Activated CD8-positive, alpha-beta memory T cell treated with anti-CD3 and anti-CD28 coated beads, Interleukin-2, amount 50 U/mL, for 48 hours (primary cell): ENCODE measurements around the gene AKR1B1.
"Not testable (repeated sequence)": the region's sequence is repeated elsewhere in the genome, so short reads cannot be mapped to it uniquely, and the experiment has no call there.

ENCODE experiments used
- DNase-seq: peaks from one replicate; pipeline ENCODE4 v3.0.0-alpha.2; 2020

The AKR1B1 gene

DNA sequence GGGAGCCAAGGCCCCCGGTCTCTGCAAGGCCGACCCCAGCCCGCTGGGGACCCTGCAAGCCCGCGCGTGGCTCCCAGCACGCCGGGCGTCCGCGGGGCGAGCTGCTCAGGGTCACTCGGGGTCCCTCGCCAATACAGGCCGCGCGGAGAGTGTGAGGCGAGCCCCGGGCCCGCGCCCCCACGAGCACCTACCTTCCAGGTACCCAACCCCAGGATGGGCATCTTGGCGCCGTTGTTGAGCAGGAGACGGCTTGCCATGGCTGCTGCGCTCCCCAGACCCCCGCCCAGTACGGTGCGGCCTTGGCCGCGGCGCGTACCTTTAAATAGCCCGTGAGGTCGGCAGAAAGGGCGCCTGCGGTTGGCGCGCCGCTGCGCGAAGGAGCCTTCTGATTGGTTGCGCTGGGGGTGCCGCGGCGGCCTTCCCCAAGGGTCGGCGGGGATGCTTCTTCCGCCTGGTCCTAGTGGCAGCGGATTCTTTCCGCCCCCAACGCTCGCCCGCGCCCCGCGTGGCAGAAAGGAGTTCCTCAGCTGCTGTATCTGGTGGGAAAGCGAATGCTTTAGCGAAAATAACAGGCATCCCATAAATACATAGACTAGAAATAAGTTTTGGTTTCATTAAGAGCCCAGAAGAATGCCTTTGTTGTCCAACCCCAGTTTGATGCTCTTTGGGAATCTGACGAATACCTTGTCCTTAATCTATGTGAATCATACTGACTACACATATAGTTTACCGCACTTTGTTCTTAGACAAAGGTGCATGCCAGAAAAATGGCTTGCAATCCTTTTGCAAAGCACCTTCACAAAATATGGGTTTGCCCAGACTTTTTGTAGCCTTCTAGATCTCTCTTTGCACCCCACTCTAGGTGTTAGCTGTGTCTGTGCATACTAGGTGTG lies at the start of gene AKR1B1:
AKR1B1 (minus strand) TSS at position 295 of the 893 bp plus-strand sequence; CDS start at position 257, 38 bp downstream.
- peak; percentile 93 for DNase-seq

DNA sequence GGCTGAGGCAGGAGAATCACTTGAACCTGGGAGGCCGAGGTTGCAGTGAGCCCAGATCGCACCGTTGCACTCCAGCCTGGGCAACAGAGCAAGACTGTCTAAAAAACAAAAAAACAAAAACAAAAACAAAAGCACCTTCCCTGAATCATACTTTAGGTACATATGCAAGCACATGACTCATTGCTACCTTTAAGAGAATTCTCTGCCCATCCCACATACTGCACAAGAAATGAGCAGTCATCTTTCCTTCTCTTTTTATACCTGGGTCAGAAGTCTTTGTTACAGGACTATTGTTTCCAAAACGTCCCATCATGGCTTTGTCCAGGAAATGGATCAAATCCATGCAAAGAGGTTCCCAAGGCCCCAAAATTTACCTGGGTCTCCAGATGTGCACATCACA lies 47.0 kb upstream of the AKR1B1 start:
- no peak for DNase-seq

DNA sequence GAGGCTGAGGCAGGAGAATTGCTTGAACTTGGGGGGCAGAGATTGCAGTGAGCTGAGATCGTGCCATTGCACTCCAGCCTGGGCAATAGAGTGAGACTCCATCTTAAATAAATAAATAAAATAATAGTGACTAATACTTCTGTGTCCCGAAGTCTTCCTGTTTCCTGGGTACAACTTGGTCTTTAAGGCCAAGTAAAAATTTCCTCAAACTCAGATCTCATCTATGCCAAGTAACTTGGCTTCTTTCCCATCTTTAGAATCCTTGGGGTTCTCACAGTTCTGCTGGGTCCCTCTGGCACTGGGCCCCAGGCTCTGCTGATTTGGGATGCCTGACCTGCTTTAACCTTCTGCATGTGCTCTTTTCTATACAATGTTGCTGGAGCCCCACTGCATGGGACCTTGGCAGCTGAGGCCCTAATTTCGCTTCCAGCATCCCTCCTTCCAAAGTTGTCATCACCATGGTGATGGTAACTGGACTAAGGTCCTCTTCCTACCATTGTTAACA lies 45.8 kb upstream of the AKR1B1 start:
- no peak for DNase-seq

DNA sequence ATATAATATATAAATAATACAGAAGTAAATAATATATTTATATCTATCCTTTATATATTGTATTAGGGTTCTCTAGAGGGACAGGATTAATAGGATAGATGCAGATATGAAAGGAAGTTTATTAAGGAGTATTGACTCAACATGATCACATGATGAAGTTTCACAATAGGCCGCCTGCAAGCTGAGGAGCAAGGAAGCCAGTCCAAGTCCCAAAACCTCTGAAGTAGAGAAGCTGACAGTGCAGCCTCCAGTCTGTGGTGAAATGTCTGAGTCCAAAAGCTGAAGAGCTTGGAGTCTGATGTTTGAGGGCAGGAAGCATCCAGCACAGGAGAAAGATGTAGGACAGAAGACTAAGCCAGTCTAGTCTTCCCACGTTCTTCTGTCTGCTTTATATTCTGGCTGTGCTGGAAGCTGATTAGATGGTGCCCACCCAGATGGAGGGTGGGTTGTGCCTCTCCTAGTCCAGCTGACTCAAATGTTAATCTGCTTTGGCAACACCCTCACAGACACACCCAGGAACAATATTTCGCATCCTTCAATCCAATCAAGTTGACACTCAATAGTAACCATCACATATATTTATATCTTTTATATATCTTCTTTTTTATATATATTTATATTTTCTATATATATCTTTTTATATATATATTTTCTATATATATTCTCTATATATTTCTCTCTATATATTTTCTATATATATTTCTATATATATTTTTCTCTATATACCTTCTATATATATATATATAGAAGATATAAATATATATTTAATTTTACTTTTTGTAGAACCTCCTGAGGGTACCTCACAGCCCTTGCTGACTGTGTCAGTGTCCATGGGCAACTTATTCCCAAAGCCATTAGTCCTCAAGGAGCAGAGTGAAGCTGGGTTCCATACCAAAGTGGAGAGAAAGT lies 43.8 kb upstream of the AKR1B1 start:
- no peak for DNase-seq

DNA sequence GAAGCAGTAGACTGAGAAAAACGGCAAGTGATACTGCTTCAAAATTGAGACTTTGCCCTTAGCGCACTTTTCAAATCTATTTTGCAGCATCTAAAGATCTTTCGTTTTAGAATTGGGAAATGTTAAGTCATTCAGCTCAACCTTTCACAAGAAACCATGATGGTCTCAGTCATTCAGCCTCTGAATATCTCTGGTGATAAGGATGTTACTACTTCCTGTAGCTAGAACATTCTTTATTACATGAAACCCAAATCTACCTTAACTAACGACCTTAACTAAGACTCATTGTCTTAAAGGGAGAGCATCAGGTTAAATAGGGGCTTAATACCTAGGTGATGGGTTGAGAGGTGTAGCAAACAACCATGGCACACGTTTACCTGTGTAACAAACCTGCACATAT lies 42.1 kb upstream of the AKR1B1 start:
- DNase-seq = no peak

DNA sequence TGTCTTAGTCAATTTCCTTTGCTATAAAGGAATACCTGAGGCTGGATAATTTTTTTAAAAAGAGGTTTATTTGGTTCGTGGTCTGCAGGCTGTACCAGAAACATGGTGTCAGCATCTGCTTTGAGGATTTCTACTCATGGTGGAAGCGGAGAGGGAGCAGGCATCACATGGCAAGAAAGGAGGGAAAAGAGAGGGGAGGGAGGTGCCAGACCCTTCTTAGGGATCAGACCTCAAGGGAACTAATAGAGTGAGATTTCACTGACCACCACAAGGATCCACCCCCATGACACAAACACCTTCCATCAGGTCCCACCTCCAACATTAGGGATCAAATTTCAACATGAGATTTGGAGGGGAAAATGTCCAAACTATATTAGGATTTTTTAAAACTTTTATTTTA lies 41.5 kb upstream of the AKR1B1 start:
- no peak for DNase-seq

DNA sequence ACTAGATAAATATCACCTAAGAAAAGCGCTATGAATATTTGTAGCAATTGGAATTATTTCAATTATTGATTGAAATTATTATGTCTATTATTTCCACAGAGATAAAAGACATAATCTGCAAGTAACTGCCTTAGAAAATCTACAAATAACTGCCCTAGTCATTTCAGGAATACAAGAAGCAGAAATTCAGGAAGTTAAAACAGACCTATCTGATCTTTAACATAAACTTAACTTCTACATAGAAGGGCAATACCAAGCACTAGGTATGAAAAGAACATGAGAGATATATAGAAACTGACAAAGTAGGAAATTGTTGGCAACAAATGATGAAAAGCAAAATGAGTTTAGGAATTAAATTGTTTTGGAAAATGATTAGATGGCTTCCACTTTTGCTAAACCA lies 36.6 kb upstream of the AKR1B1 start:
- DNase-seq = no peak

DNA sequence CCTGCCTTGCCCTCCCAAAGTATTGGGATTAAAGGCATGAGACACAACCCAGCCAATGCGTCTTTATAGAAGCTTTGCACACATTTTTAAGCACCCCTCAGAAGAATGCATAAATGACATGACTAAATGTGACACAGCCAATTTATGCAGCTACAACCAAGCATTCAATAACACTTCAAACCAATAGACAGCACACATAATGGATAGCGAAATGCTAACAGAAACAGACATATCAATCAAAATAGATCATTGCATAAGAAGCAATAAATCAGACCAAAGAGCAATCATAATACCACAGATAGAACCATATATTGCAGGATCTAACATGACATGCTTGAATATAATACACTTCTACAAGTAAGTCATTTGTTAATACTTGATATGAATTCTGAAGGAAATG lies 34.2 kb upstream of the AKR1B1 start:
- no peak for DNase-seq

DNA sequence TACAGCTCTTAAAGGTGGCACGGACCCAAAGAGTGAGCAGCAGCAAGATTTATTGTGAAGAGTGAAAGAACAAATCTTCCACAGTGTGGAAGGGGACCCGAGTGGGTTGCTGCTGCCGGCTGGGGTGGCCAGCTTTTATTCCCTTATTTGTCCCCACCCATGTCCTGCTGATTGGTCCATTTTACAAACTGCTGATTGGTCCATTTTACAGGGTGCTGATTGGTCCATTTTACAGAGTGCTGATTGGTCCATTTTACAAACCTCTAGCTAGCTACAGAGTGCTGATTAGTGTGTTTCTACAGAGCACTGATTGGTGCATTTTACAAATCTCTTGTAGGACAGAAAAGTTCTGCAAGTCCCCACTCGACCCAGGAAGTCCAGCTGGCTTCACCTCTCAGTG lies 28.8 kb upstream of the AKR1B1 start:
- not testable (repeated sequence) for DNase-seq

DNA sequence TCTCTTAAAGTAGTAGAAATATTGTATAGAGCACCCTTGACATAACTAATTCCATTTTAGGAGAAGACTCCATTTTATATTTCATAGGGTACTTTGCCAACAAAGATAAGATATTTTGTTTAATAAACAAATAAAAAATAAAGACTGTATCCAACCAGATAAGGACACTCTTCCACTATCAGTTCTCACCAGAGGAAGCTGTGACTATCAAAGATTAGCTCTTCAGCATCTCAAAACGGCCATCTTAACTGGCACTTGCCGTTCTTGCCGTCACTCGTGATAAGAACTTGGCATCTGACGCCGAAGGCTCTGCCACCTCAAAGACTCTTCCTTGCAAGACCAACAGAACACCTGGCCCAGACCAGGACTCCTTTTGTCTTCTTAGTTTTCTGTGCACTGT lies 26.3 kb upstream of the AKR1B1 start:
- DNase-seq = no peak

DNA sequence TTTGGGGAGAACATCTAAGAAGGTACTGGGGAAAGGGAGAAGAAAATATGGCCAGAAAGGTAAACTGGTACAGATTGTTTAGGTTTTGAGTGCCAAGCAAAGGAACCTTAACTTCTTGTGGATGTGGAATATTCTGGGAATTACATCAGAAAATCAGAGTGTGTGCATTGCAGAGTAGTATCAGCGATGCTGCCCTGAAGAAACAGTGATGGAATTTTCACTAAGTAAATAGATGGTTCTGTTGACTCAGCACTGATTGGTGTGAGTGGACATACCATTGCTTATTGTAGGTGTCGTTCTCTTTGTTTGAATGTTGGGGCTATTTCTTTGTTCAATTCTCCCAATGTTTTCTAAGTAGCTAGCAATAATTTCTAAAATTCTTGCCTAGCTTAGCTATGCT lies 24.4 kb upstream of the AKR1B1 start:
- no peak for DNase-seq

DNA sequence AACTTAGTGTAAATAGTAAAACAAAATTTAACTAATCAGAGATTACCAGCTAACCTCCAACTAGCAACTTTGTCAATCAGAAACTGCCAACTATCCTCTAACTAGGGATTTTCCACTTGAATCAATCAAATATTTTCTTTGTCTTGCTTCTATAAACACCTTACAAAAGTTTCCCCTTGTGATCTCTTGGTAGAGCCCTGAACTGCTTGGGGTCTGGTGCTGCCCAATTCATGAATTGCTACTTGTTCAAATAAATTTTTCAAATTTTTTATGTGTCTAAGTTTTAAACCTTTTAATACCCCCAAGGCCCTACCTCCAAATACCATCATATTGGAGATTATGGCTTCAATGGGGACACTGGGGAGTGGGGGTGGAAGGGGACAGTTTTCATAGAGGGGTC lies 24.0 kb upstream of the AKR1B1 start:
- DNase-seq = no peak

DNA sequence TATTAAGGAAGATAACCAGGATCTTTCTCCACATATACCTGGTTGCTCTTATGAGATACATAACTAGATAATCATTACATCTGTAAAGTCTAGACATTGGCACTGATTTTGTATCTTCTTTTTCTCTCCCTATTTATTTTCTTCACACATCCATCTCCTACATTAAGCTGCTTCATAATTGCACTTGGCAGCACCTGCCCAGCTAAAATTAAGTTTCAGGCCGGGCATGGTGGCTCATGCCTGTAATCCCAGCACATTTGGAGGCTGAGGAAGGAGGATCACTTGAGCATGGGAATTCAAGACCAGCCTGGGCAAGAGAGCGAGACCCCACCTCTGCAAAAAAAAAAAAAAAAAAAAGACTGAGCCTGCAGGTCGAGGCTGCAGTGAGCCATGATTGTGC lies 22.3 kb upstream of the AKR1B1 start:
- DNase-seq = no peak

DNA sequence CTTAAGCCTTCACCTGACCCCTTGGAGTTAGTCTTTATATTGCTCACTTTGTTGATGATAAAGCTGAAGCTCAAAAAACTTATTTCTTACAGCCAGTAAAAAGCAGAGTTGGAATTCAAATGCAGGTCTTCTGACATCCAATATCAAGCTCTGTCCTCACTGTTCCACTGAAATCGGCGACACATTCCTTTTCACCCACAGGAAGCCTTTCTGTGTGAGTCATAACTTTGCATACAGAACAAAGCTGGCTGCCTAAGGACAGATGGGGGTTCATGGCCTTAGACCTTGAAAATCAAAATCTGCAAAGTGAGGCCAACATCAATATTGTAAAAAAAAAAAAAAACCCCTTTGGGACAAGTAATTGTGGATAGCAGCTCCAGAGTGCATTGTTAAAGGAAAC lies 21.8 kb upstream of the AKR1B1 start:
- DNase-seq = no peak

DNA sequence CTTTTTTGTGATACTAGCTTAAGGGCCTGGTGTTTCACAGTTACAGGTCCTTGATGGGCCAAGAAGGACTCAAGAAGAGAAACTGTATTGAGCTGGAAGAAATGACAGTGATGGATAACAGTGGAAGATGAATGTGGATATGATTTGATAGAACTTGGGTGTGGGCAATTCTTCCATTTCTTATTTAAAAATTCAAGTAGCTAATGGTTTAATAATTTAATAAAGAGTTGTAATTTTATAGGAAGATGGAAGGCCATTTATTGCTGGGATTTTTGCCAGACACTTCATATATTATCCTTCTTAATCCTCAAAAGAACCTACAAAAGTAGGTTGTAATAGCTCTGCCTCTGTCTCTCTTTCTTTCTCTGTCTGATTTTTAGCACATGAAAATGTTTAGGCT lies 21.3 kb upstream of the AKR1B1 start:
- no peak for DNase-seq

DNA sequence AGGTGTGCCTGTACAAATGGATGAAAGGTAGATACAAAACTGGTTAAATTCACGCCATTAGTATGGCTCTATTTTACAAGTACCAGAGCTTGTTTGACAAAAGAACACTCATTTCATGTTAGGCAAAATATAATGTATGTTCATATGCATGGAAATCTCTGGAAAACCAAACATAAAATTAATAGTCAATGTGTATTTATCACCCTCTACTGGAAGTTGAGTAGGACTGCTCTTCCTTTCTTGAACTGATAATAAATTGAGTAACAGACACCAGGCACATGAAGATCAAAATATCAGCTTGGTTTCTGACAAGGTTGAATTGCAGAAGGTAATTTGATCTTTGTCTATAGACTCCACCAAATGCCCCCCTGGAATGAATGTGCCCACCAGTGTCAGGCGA lies 19.8 kb upstream of the AKR1B1 start:
- no peak for DNase-seq

DNA sequence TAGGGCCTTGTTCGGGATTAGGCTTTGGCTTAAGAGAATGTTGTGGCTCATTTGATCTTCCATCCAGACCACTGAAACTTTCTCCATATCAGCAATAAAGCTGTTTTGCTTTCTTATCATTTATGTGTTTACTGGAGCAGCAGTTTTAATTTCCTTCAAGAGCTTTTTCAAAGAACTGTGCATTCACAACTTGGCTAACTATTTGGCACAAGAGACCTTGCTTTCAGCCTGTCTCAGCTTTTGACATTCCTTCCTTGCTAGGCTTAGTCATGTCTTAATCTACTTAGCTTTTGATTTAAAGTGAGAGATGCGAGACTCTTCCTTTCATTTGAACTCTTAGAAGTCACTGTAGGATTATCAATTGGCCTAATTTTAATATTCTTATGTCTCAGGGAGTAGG lies 19.1 kb upstream of the AKR1B1 start:
- DNase-seq = no peak

DNA sequence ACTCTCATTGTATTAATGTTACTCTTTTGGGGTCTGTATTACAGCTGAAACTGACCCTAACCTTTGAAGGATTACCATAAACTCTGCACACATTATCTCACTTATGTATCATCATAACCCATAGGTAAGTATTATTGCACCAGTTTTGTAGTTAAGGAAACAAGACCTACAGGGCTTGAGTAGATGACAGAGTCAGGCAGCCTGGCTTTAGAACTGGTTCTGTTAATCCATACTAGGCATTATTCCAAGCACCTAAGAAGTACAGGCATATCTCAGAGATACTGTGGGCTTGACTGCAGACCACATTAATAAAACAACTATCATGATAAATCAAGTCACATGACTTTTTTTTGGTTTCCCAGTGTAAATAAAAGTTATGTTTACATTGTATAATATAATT lies 17.1 kb upstream of the AKR1B1 start:
- DNase-seq = no peak

DNA sequence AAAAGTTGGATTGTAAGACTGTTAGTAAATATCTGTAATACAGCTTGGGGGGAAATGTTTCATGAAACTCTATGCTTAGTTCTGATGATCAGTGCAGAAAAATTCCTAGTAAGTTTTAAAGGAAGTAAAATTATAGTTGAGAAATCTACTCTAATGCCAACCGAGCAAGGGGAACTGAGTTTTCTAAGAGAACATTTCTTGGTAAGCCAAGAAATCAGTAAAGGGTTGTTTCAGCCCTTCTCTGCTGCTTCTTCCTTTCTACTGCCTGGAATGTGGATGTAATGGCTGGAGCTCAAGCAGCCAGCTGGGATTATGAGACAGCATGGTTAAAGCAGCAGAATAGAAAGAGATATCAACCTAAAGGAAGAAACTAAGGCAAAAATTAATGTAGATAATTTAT lies 15.9 kb upstream of the AKR1B1 start:
- DNase-seq = no peak

DNA sequence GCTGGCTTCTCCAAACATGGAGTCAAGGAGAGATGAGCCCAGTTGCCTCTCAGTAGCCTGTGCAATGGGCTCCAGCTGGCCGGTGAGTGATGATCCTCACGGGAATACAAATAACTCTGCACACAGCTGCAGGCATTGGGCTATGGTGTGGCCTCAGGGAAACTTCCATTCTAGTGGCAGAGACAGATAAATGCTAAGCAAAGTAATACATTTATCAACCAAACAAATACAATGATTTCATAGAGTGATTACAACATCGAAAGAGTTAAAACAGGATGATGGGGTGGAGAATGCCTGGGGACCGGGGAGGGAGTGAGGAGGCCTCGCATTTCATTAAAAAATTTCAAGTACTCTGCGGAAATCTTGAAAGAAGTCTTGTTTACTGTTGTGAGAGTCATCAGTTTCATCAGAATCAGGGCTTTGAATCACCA lies 15.0 kb upstream of the AKR1B1 start:
- no peak for DNase-seq

DNA sequence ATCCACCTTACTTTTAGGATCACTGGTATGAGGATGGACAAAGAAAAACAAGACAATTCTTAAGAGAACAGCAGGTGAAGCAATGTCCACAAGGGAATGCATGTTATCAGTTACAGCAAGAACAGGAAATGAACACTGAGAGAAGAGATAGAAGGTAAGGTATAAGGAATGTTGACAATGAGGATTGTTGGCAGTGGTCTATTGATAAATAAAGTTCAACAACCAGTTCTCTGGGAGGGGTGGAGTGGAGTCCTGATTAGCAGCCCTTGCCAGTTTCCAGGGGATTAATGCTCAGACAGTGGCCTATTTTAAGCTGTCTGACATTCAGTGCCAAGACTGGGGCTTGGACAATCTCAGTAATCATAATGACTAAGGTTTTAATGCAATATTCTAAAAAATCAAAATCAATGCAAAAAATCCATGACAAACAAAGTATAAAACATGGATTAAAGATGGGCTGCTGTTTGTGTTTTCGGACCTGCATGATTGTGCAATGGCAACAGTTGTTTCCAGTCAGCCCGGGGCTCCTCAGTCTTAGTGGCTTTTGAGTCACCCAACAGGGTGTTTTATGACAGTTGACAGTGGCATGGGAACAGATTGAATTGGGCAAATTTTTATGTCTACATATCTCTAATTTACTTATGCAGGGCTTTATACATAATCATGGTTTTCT lies 13.8 kb upstream of the AKR1B1 start:
- no peak for DNase-seq

DNA sequence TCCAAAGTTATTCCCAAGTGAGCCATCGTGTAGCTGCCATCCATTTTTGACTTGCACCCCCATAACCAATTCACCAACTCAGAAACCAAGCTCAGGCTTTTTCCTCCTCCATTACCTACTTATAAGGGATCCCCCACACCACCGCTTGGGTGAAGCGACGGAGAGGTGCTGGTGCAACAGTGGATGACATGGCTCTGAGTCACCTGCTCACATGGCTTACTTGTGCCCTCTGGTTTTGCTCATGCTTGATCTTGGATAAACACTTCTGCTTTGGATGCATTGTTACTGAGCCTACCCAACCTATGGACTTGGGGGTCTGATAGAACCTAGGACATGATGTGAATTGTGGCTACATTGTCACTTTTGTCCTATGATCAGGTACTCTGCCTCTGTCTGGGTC lies 12.0 kb upstream of the AKR1B1 start:
- no peak for DNase-seq

DNA sequence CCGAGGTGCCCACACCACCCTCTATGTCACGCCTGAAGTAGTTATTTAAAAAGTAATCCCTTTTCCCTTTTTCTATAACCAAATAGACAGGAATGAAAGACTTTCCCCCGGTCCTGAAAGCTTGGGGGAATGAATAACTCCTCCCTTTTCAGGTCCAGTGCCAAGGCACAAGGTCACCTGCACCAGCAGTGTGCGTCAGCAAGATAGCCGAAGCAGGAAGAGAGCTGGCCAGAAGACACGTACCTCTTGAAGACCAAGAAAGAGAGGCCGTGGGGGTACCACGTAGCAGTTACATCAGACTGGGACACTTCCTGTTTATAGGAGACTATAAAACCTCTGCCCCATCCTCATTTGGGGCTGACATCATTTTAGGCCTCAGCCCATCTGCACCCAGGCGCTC lies 10.7 kb upstream of the AKR1B1 start:
- DNase-seq = no peak
